ENCODE measurements around the gene LPP.

LPP gene

DNA sequence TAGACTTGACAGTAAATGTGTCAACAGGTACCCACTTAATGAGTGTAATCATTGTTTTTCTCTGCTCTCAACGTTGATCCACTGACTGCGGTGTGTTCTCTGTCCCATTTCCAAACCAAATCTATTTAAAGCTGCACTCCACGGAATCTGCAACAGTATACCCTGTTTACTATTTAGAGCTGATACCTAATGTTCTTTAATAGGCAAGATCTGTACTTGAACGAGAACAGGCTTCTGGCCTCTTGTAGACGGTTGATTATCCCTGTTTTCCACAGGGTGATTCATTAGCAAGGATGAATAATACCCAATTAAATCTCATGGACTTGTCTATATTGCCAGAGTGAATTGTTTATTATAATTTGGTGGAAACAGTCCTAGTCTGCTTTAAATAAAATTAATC lies 189.9 kb downstream of the LPP start:
- POLR2A ChIA-PET: no interaction called here
- TF ChIP-seq BHLHE40 (IDR thresholded peaks at IDR 0.05; ENCODE audit: borderline replicate concordance) (no peak), L3MBTL2 (conservative IDR thresholded peaks at IDR 0.05) (no peak), LEF1 (IDR thresholded peaks at IDR 0.05; ENCODE audit: borderline replicate concordance) (no peak), SP1 (IDR thresholded peaks at IDR 0.05) (no peak), CTBP1 (IDR thresholded peaks at IDR 0.05; ENCODE audit: borderline replicate concordance) (no peak), FOXM1 (IDR thresholded peaks at IDR 0.05; ENCODE audit: borderline replicate concordance) (no peak), NFRKB (IDR thresholded peaks at IDR 0.05) (no peak), FOXA1 (IDR thresholded peaks at IDR 0.05) (no peak)
- CTCF ChIA-PET: no interaction called here
- no peak for DNase-seq (ENCODE audit: extremely low spot score)

DNA sequence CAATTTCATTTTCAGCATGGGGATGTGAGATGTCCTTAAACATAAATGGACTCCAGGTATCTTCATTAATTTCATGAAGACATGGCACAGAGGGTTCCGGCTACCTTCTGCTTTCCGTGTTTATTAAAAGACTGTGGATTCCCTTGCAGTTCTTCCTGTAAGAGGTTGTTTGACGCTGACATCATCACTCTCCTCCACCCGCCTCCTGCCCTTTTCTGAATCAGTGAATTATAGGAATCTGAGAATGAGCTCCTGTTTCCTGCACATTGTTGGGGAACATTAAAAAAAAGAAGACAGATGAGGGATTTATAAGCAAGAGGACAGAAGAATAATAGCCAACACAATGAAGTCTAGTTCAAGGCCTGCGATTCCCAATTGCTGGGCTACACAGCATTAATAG lies 191.3 kb downstream of the LPP start:
- no peak for TF ChIP-seq ARNT (IDR thresholded peaks at IDR 0.05)
- no peak for TF ChIP-seq L3MBTL2 (conservative IDR thresholded peaks at IDR 0.05)
- TF ChIP-seq FOXK2 (IDR thresholded peaks at IDR 0.05): no peak
- TF ChIP-seq, protein P1, sequence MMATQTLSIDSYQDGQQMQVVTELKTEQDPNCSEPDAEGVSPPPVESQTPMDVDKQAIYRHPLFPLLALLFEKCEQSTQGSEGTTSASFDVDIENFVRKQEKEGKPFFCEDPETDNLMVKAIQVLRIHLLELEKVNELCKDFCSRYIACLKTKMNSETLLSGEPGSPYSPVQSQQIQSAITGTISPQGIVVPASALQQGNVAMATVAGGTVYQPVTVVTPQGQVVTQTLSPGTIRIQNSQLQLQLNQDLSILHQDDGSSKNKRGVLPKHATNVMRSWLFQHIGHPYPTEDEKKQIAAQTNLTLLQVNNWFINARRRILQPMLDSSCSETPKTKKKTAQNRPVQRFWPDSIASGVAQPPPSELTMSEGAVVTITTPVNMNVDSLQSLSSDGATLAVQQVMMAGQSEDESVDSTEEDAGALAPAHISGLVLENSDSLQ (IDR thresholded peaks at IDR 0.05): no peak
- no peak for TF ChIP-seq SP1 (IDR thresholded peaks at IDR 0.05)
- no peak for TF ChIP-seq ELF4 (IDR thresholded peaks at IDR 0.05)
- no peak for TF ChIP-seq FOXA1 (IDR thresholded peaks at IDR 0.05)
- TF ChIP-seq CTBP1 (IDR thresholded peaks at IDR 0.05; ENCODE audit: borderline replicate concordance): no peak
- TF ChIP-seq BHLHE40 (IDR thresholded peaks at IDR 0.05; ENCODE audit: borderline replicate concordance): no peak
- TF ChIP-seq FOXM1 (IDR thresholded peaks at IDR 0.05; ENCODE audit: borderline replicate concordance): no peak
- TF ChIP-seq TARDBP (IDR thresholded peaks at IDR 0.05): no peak
- no peak for TF ChIP-seq HDGF (IDR thresholded peaks at IDR 0.05; ENCODE audit: borderline replicate concordance)
- TF ChIP-seq SUZ12 (IDR thresholded peaks at IDR 0.05): no peak
- TF ChIP-seq NFRKB (IDR thresholded peaks at IDR 0.05): no peak
- no peak for TF ChIP-seq ZNF384 (IDR thresholded peaks at IDR 0.05)
- TF ChIP-seq LEF1 (IDR thresholded peaks at IDR 0.05; ENCODE audit: borderline replicate concordance): no peak
- CTCF ChIA-PET: interaction anchor here (0.6 kb wide), 1 partner anchor 459 kb away, joined by 3 read pairs; no protein-coding TSS in a partner anchor
- no peak for DNase-seq (ENCODE audit: extremely low spot score)
- POLR2A ChIA-PET: no interaction called here

- CTCF ChIA-PET: no interaction called here
- TF ChIP-seq SUZ12 (IDR thresholded peaks at IDR 0.05) (no peak), SP1 (IDR thresholded peaks at IDR 0.05) (no peak), ELF4 (IDR thresholded peaks at IDR 0.05) (no peak), FOXK2 (IDR thresholded peaks at IDR 0.05) (no peak), FOXA1 (IDR thresholded peaks at IDR 0.05) (no peak), L3MBTL2 (conservative IDR thresholded peaks at IDR 0.05) (no peak), HDGF (IDR thresholded peaks at IDR 0.05; ENCODE audit: borderline replicate concordance) (no peak), LEF1 (IDR thresholded peaks at IDR 0.05; ENCODE audit: borderline replicate concordance) (no peak), ZNF384 (IDR thresholded peaks at IDR 0.05) (no peak)
- POLR2A ChIA-PET: no interaction called here
- DNase-seq (ENCODE audit: extremely low spot score): no peak
Observed at GRCh38 chr3:188348435-188349244, 194.7 kb downstream of the LPP start.

- DNase-seq (ENCODE audit: extremely low spot score): no peak
- ChIA-PET CTCF (no interaction called here), POLR2A (no interaction called here)
- TF ChIP-seq SP1 (IDR thresholded peaks at IDR 0.05) (no peak), LEF1 (IDR thresholded peaks at IDR 0.05; ENCODE audit: borderline replicate concordance) (no peak), L3MBTL2 (conservative IDR thresholded peaks at IDR 0.05) (no peak), FOXK2 (IDR thresholded peaks at IDR 0.05) (no peak), FOXM1 (IDR thresholded peaks at IDR 0.05; ENCODE audit: borderline replicate concordance) (no peak), TARDBP (IDR thresholded peaks at IDR 0.05) (no peak), SUZ12 (IDR thresholded peaks at IDR 0.05) (no peak), ZNF384 (IDR thresholded peaks at IDR 0.05) (no peak), FOXA1 (IDR thresholded peaks at IDR 0.05) (no peak)
Observed at GRCh38 chr3:188349351-188349901, 195.5 kb downstream of the LPP start.

DNA sequence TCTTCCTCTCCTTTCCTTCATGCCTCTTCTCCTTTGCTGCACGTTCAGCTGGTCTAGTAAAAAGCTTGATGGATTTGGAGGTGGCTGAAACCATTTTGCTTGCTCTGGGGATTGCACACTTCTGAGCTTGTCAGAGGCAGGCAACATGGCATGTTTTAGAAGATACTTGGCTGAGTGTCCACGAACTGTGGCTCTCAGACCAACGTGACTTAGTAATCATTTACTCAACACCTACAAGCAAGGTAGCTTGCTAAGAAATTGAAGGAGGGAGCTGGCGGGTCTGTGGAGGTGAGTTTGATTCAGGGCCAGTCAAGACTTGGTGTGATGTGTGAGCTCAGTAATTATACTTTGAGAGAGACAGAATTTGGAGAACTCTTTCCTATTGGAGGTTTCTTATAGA lies 196.0 kb downstream of the LPP start:
- TF ChIP-seq NFRKB (IDR thresholded peaks at IDR 0.05) (no peak), L3MBTL2 (conservative IDR thresholded peaks at IDR 0.05) (no peak), FOXM1 (IDR thresholded peaks at IDR 0.05; ENCODE audit: borderline replicate concordance) (no peak), CTBP1 (IDR thresholded peaks at IDR 0.05; ENCODE audit: borderline replicate concordance) (no peak), ZNF384 (IDR thresholded peaks at IDR 0.05) (no peak), LEF1 (IDR thresholded peaks at IDR 0.05; ENCODE audit: borderline replicate concordance) (no peak), ELF4 (IDR thresholded peaks at IDR 0.05) (no peak), FOXK2 (IDR thresholded peaks at IDR 0.05) (no peak), ARNT (IDR thresholded peaks at IDR 0.05) (no peak), HDGF (IDR thresholded peaks at IDR 0.05; ENCODE audit: borderline replicate concordance) (no peak), SUZ12 (IDR thresholded peaks at IDR 0.05) (no peak), FOXA1 (IDR thresholded peaks at IDR 0.05) (no peak), SP1 (IDR thresholded peaks at IDR 0.05) (no peak), BHLHE40 (IDR thresholded peaks at IDR 0.05; ENCODE audit: borderline replicate concordance) (no peak), TARDBP (IDR thresholded peaks at IDR 0.05) (no peak)
- TF ChIP-seq, protein P1 (IDR thresholded peaks at IDR 0.05): no peak
- POLR2A ChIA-PET: no interaction called here
- no peak for DNase-seq (ENCODE audit: extremely low spot score)
- CTCF ChIA-PET: no interaction called here

GRCh38 chr3:188350961-188351360 lies 197.0 kb downstream of the LPP start:
- POLR2A ChIA-PET: no interaction called here
- no peak for TF ChIP-seq LEF1 (IDR thresholded peaks at IDR 0.05; ENCODE audit: borderline replicate concordance)
- TF ChIP-seq HDGF (IDR thresholded peaks at IDR 0.05; ENCODE audit: borderline replicate concordance): no peak
- TF ChIP-seq BHLHE40 (IDR thresholded peaks at IDR 0.05; ENCODE audit: borderline replicate concordance): no peak
- TF ChIP-seq, protein P1 (IDR thresholded peaks at IDR 0.05): no peak
- TF ChIP-seq ARNT (IDR thresholded peaks at IDR 0.05): no peak
- TF ChIP-seq TARDBP (IDR thresholded peaks at IDR 0.05): no peak
- no peak for TF ChIP-seq ELF4 (IDR thresholded peaks at IDR 0.05)
- TF ChIP-seq CTBP1 (IDR thresholded peaks at IDR 0.05; ENCODE audit: borderline replicate concordance): no peak
- TF ChIP-seq ZNF384 (IDR thresholded peaks at IDR 0.05): no peak
- CTCF ChIA-PET: no interaction called here
- no peak for DNase-seq (ENCODE audit: extremely low spot score)
